IPS-18c (cell line): ENCODE data around the gene ATP6V0E1.
"Not testable (repeated sequence)": the region's sequence is repeated elsewhere in the genome, so short reads cannot be mapped to it uniquely, and the experiment has no call there.

Experiments used
- H3K4me3 ChIP-seq: 2 replicates; pipeline ENCODE4 v1.7.0; 2013; ENCODE audit warnings: low read depth, mild to moderate bottlenecking, low read length, moderate library complexity; ENCODE audit not compliant: insufficient read depth
- H3K9me3 ChIP-seq: one replicate; pipeline ENCODE4 v1.6.1; 2013; ENCODE audit warnings: mild to moderate bottlenecking, low read length, moderate library complexity; ENCODE audit not compliant: control insufficient read depth, insufficient read depth

Gene ATP6V0E1

DNA sequence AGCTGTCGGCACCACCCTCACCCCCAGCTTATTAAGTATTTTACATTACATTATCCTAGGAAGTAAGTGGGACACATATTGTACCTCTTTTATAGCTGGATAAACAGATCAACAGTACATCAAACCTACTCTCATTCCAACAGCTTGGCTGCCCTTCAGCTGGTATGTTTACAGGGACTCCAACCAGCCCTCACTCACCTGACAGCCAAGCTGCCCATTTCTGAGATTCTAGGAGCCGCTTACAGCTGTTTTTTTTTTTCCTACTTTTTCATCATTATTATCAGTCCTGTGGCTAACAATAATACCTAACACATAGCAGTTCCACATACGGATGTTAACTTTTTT lies 59.2 kb downstream of the ATP6V0E1 start:
- no peaks in the 10 kb centered on the region for H3K9me3 ChIP-seq
- no peak overlapping the region for H3K4me3 ChIP-seq

DNA sequence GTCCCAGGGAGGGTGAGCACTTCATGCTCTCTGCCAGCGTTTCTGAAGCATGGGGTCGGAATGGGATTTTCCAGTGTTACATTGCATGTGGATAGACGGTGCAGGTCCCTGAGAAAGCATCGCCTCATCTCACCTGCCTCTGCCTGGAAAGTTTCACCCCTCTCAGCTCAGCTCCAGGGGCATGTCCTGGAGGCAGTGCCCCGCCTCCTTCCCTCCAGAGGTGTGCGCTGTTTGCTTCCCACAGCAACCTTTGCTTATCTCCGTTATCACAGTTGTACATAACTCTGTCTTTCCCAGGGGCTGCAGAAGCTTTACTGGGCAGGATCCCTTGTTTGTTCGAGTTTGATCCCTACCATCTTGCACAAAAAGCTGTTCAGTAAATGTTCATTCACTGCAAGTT lies 61.9 kb downstream of the ATP6V0E1 start:
- Histone ChIP-seq H3K9me3 (no peaks in the 10 kb centered on the region), H3K4me3 (no peak overlapping the region)

DNA sequence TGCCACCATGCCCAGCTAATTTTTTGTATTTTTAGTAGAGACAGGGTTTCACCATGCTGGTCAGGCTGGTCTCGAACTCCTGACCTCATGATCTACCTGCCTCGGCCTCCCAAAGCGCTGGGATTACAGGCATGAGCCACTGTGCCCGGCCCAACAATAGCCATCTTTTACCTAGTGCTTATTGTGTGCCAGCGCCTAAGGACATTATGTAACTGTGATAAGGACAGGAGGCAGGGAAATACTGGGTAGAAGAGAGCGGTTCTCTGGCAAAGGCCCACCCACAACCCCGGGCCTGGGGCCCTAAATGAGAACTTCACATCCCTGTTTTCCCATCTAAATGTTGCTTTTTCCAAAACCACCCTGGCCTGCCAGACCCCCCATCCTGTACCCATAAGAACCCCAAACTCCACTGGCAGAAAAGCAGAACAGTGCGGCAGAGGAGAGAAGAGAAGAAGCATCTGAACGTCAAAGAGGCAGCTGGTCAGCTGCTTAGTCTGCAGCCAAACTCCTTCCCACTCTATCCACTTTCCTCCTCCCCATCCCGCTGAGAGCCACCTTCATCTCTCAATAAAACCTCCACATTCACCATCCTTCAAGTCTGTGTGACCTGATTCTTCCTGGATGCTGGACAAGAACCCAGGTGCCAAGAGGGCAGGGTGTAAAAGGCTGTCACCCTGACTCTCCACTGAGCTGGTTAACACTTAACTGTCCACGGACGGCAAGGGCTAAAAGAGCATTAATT lies 63.7 kb downstream of the ATP6V0E1 start:
- not testable (repeated sequence) for H3K9me3 ChIP-seq, H3K4me3 ChIP-seq

DNA sequence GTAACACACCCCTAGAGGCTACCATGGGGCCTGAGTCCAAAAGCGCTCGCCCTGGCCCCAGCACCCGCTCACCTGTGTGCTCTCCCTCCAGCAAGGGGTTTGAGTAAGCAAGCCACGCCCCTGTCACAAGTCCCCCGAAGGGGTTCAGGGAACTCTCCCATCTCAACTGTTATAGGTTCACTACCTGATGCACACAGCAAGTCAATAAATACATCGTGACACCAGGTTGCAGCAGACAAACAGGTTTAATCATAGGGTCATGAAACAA lies 64.2 kb downstream of the ATP6V0E1 start:
- no peaks in the 10 kb centered on the region for H3K9me3 ChIP-seq
- no peak overlapping the region for H3K4me3 ChIP-seq

DNA sequence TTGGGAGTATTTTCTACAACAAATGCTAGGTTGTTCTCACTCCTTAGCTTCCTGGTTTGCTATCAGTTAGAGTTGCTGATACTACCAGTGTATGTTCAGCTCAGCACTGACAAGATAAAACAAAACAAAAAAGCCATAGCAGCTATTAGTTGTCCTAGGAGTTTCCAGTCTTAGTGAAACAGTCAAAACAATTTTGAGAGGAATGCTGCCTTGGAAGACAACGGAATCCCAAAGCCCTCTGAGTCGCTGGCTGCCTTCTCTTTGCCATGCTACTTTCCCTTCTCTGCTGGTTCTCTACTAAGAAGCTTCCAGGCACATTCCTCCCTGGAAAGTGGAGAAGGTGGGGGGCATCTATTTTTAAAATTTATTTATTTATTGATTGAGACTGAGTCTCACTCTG lies 67.2 kb downstream of the ATP6V0E1 start:
- Histone ChIP-seq H3K4me3 (no peak overlapping the region), H3K9me3 (no peaks in the 10 kb centered on the region)

DNA sequence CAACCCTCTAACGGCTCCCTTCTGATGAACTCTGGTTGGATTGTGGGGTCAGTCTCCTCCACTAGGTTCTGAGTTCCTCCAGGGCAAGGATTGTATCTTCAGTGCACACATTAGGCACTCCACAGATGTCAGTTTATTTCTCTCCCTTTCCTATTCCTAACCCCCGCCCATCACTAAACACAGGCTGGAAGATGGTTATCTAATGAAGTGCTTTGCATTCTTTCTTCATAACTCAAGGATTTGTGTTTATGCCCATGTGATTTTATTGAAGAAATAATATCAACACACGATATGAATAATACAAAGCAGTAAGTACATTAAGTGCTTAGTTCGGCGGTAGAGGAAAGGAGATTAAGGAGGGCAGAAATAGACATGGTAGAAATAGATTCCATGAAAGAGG lies 68.2 kb downstream of the ATP6V0E1 start:
- Histone ChIP-seq H3K4me3 (no peak overlapping the region), H3K9me3 (no peaks in the 10 kb centered on the region)

DNA sequence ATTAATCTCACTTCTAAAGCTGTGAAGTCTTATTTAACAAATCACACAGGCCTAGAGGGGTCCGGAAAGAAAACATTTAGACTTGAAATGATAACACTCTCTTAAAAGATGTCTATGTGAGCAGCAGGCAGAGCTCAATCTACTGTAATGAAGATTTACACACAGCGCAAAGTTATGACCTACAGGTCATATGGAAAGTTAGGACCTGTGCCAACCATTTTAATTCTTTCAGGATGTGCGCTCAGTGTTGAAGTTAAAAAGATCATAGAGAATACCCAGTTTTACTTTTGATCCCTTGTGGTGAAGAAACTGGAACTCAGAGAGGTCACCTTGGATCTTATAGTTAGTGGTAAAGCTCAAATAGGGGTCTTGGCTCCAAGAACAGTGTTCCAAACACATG lies 69.5 kb downstream of the ATP6V0E1 start:
- no peak overlapping the region for H3K4me3 ChIP-seq

DNA sequence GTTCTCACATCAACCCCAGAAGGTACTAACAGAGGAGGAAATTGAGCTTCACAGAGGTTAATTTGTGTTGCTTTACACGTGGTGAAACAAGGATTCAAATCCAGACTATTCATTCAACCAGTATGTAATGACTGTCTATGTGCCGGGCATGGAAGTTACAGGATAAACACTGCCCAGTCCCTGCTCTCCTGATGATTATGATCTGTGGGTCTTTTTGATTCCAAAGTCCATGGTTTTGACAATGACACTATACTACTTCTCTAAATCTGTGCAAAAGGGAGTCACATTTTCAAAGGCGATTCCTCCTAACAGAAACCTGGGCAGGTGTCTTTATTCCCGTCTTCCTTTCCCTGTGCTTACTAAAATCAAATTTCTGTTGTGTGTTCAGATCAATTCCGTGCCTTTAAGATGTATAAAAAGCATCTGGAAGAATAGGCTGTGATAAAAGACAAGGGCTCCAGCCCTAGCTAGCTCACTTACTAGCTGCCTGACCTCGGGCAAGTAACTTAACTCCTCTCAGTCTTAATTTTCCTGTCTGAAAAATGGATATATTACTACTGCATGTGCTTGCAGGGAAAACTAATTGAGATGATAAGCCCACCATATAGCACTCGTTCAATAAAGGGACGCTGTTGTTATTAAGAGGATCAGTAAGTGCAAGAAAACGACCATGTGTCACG lies 71.6 kb downstream of the ATP6V0E1 start:
- Histone ChIP-seq H3K9me3 (no peaks in the 10 kb centered on the region), H3K4me3 (peak overlapping the region; percentile 94)

More for the DNA sequence above, 69.5 kb downstream of the ATP6V0E1 start:
- H3K9me3 ChIP-seq, result no peaks in the 10 kb centered on the region

DNA sequence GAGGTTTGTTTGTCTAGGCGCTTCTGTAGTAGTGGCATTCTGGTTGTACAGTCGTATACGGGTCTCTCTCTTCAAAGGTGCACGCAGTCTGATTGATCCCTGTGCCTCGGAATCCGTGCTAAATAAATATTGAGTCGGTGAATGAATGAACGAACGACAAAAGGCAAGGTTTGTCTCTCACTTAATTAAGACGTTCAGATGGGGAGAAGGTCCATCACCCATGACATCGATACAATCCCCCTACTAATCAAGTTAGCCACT lies 72.1 kb downstream of the ATP6V0E1 start:
- Histone ChIP-seq H3K9me3 (no peaks in the 10 kb centered on the region), H3K4me3 (peak overlapping the region; percentile 94)

DNA sequence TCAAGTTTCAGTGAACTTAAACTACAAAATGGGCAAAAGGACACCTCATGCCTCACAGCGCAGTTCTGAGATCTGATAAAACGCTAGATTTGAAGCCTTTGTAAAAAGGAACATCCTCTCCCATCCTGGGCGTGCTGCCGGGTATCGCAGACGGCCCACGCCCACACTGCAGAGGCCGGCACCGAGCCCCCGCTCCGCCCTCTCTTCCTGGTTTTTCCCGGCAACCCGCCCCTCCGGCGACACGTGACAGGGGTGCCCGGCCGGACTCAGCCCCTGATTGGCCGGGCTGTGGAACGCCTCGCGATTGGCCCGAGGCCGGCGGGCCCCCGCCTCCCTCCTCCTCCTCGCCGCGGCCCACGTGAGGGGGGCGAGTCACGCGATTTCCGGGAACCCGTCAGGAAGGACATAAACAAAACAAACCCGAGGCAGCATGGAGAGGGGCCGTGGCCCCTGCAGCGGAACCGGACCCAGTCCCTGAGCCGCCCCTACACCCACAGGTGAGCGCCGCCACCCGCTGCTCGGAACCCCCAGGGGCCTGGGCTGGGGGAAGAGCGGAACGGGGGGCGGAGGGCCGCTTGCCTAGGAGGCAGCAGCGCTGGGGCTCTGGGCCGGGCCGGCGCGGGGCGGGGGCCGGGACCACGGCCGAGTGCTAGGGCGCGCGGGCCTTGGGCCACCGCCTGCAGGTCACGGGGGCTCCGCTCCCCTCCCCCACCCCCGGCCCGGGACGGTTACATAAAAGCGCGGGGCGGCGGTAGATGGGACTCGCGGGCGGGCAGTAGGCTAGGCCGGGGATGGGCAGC lies 72.6 kb downstream of the ATP6V0E1 start, which contains the start of gene CREBRF:
Gene CREBRF, plus strand, starts transcription at position 370 of the 800 bp plus-strand sequence. CDS start 24,424 bp downstream, outside the sequence.
- H3K4me3 ChIP-seq, result peak within 1 kb of the TSS; percentile 94
- no peaks in the 10 kb centered on the region for H3K9me3 ChIP-seq

DNA sequence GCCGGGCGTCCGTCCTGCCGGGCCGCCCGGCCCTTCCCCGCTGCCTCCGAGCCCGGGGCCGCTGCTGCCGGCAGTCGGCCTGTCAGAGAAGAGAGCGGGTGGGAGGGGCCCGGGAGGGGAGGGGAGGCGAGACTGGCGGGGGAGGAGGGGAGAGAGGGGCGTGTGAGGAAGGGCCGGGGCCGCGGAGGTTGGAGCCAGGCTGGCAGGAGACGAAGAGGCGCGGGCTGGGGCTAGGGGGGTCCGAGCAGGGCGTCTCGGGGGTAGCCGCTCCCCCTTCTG lies 73.2 kb downstream of the ATP6V0E1 start:
- H3K4me3 ChIP-seq, result peak overlapping the region; percentile 94
- no peaks in the 10 kb centered on the region for H3K9me3 ChIP-seq

DNA sequence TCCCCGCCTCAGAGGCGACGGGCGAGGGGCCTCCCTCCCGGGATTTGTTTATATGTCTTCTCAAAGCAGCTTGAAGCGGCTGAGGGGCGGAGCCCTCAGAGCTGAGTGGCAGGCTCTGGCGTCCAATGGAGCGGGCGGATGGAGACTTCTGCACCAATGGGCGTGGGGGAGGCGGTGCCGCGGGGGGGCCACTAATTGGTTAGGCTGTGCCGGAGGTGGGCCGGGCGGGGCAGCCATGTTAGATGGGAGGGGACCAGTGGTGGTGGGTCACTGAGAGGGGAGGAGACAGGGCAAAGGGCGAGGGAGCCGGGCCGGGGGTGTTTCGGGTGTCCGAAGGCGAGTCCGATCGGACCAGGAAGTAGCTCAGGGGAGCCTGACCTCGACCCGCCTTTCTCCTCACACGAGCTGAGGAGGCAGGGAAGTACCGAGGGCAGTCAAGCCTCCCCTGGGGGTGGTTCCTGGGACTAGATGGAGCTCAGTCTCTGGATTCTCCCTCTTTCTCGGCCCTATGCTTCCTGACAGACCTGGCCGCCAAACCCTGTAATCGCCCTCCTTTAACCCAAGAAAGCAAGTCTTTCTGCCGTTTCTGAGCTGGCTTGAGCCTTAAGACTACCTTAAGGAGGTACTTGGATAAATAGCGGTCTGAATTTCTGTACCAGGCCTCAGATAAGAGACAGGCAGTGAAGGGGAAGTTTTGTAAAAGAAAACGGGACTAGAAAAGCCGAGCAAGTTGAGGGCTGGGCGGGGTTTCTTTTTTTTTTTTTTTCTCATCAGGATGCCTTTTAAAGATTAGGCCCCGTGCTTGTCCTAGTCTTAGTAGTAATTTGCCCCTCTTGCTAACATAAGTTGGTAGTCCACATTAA lies 73.7 kb downstream of the ATP6V0E1 start:
- peak overlapping the region; percentile 94 for H3K4me3 ChIP-seq
- H3K9me3 ChIP-seq, result no peaks in the 10 kb centered on the region

DNA sequence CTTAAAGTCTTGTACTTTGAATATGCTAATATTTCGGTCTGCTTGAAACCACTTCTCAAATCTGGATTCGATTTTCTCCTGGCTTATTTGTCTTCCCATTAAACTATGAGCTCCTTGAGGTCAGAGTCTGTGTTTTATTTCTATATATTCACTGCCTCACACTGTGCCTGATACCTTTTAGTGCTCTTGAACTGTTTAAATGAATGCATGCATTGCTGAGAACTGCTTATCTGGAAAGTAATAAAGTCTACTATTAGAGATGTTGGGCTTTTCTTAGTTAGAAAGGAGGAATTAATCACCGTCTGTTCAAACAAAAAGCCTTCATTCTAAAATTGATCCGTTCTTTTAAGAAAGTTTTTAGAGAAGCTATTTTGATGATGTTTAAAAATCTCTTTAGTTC lies 78.6 kb downstream of the ATP6V0E1 start:
- no peaks in the 10 kb centered on the region for H3K9me3 ChIP-seq

DNA sequence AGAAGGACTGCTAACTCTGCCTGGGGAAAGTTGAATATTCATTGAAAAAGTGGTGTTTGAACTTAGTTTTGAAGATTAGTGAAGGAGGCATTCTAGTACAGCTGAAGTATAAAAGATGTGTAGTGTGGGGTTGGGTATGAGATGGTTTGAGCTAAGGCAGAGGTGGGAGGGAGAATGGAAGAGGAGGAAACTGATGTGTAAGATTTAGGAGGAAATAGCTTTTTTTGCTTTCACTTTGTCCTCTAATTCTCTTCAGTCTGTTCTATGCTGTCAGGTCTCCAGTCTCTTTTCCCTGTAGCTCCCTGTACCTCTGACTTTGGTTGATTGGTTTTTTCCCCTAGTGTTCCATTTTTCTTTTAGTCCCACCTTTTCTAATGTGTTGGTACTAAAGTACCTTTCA lies 81.6 kb downstream of the ATP6V0E1 start:
- Histone ChIP-seq H3K9me3 (no peaks in the 10 kb centered on the region), H3K4me3 (no peak overlapping the region)

More for the DNA sequence above, 78.6 kb downstream of the ATP6V0E1 start:
- H3K4me3 ChIP-seq, result no peak overlapping the region

DNA sequence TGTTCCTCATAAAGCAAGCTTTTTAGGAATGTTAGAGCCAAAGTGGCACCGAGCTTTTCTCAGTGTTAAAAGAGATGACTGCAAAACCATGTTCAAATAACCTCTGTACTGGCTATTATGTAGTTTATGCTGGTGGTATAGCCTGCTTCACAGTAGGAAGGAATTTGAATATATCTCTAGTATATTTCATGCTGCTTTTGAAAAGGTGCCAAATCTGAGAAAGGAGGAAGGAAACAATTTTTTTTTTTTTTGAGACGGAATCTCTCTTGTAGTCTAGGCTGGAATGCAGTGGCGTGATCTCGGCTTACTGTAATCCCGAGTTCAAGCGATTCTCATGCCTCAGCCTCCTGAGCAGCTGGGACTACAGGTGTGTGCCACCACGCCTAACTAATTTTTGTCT lies 86.1 kb downstream of the ATP6V0E1 start:
- H3K4me3 ChIP-seq, result no peak overlapping the region
- no peaks in the 10 kb centered on the region for H3K9me3 ChIP-seq

DNA sequence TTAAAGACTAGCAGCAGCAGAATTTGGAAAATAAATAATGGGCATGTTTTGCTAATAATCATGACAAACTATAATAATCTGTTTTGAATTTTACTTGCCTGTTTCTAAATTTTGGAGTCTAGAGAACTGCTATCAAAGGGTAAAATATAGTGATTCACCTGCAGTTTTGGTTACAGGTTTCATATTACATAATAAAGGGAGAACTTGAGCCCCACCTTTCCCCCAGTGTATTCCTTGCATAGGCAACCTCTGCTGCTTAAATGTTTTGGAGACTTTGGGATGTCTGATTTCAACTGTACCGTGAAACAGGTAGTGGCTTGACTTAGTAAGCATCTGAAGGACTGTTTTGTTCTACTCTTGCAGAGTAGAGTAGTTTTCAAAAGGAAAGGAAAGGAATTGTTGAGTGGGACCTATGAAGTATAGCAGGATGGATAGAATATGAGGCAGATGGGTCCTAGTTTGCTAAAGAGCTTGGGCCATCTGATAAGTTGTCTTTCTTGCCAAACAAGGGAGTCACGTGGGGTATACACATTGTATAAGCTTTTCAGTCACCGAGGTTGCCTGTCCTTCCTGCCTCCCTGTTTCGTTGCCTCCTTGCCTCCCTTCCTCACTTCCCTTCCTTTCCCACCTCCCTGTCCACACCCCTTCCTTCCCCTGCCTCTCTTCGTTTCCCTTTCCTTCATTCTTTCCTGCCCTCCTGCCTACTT lies 91.7 kb downstream of the ATP6V0E1 start:
- H3K4me3 ChIP-seq, result no peak overlapping the region
- no peaks in the 10 kb centered on the region for H3K9me3 ChIP-seq

DNA sequence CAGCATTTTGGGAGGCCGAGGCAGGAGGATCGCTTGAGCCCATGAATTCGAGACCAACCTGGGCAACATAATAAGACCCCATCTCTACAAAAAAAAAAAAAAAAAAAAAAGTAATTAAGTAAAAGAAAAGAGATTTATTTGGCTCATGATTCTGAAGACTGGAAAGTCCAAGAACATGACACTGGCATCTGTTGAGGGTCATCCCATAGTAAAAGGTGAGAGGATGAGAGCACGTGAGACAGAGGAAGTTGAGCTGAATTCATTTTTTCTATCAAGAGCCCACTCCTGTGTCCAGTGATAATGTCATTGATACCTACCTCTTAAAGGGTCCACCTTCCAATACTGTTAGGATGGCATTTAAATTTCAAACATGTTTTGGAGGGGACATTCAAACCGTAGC lies 92.4 kb downstream of the ATP6V0E1 start:
- no peak overlapping the region for H3K4me3 ChIP-seq

More for the DNA sequence above, 92.4 kb downstream of the ATP6V0E1 start:
- H3K9me3 ChIP-seq, result no peaks in the 10 kb centered on the region
